Upper lobe of left lung (tissue), 6 donors: ENCODE measurements around the gene CDK6. TPM values are rescaled to one million over a fixed set of nuclear protein-coding genes. Genes with fewer than 3 reads are reported as not detected.

Experiments
- ATAC-seq, 2 donors: fragments of 200-7000 bp; cut with Tn5 transposase; one replicate each; pipeline ENCODE4 v1.9.1; 2022; ENCODE audit warnings: mild to moderate bottlenecking in 2 of 2, moderate library complexity in 2 of 2; ENCODE audit not compliant: low FRiP score in 2 of 2
- DNase-seq, 2 donors: peaks; one replicate each; pipeline ENCODE4 v3.0.0-alpha.2; 2019 to 2020
- H3K27ac ChIP-seq, 4 donors: fragments of 200-600 bp; sonication (generic); one replicate each; pipeline ENCODE4 v1.5.1; 2016 to 2019
- H3K27me3 ChIP-seq, 4 donors: fragments of 200-600 bp; sonication (generic); one replicate each; pipeline ENCODE4 v1.5.1; 2017 to 2019
- H3K36me3 ChIP-seq, 4 donors: fragments of 200-600 bp; sonication (generic); one replicate each; pipeline ENCODE4 v1.5.1; 2016 to 2019
- H3K4me1 ChIP-seq, 4 donors: fragments of 200-600 bp; sonication (generic); one replicate each; pipeline ENCODE4 v1.5.1; 2018 to 2019
- H3K4me3 ChIP-seq, 4 donors: fragments of 200-600 bp; sonication (generic); one replicate each; pipeline ENCODE4 v1.5.1; 2017 to 2019; ENCODE audit warnings: mild to moderate bottlenecking in 2 of 4, moderate library complexity in 1 of 4
- H3K9me3 ChIP-seq, 4 donors: fragments of 200-600 bp; sonication (generic); one replicate each; pipeline ENCODE4 v1.5.1; 2018 to 2019
- EP300 ChIP-seq, 4 donors: sonication (generic); formaldehyde crosslinking; IDR thresholded peaks; one replicate each; pipeline ENCODE4 v1.5.1; 2017; ENCODE audit warnings: antibody characterized with exemption in 4 of 4, control low read depth in 2 of 4
- POLR2A ChIP-seq, 4 donors: fragments of 450-650 bp; IDR thresholded peaks; one replicate each; pipeline ENCODE4 v1.5.1; 2016 to 2017; ENCODE audit warnings: antibody characterized with exemption in 4 of 4, mild to moderate bottlenecking in 2 of 4
- POLR2AphosphoS5 ChIP-seq, 2 donors: sonication (generic); formaldehyde crosslinking; IDR thresholded peaks; one replicate each; pipeline ENCODE4 v1.5.1; 2017; ENCODE audit warnings: antibody characterized with exemption in 2 of 2
- WGBS, 2 donors: methylation state at CpG; one replicate each; pipeline ENCODE4 v1.1.5; 2017 to 2018; 5-methylcytosine and 5-hydroxymethylcytosine counted together
- total RNA-seq, 6 donors: library from RNA; depleted of rRNA in 4 of 6; stranded (reverse); fragments of >200 nt in 4 of 6; gene quantifications; one replicate each; pipeline versions ENCODE4 v1.1.0 to v1.2.1, GENCODE V29; 2016 to 2021
- TF ChIP-seq, protein P1 (sequence below), 6 experiments: fragments of 450-650 bp in 4 of 6; fragments of 200-600 bp in 2 of 6; sonication (generic) in 2 of 6; IDR thresholded peaks; one replicate each; pipeline ENCODE4 v1.5.1; 2016 to 2019; ENCODE audit warnings: antibody characterized with exemption in 6 of 6
- donor health status: DM: no; HTN: no; CAD: no; lungs with moderate emphysema.
- donor health status: DM: no; HTN: yes; CAD: no; lungs with severe emphysema.

CDK6 gene
- total RNA-seq, 6 donors from 2014 or later: 15.7 to 26.9 (median 19.9) TPM

DNA sequence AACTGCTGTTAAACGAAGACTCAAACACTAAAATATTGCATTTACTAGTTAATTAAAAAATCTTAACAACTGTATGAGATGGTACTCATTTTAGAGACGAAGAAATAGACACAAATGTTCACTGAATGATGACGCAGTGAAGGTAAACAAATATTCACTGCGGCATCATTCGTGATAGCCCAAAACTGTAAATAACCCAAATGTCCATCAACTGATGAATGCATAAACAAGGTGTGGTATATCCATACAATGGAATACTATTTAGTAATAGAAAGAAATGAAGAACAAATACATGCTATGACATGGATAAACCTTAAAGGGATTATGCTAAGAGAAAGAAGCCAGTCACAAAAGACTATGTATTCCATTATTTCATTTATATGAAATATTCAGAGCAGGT lies 51.4 kb downstream of the CDK6 start:
- H3K27me3 ChIP-seq: no peaks in the 10 kb centered on the region
- H3K36me3 ChIP-seq: no peaks in the 10 kb centered on the region
- DNase-seq (no peak), ATAC-seq (no peak)
- H3K4me3 ChIP-seq: no peak overlapping the region
- H3K4me1 ChIP-seq: peaks cover 8 to 27% (median 17%) of the 10 kb centered on the region in 4 donors
- H3K27ac ChIP-seq: no peak overlapping the region
- TF ChIP-seq POLR2AphosphoS5 (IDR thresholded peaks at IDR 0.05) (no peak), POLR2A (IDR thresholded peaks at IDR 0.05) (no peak), EP300 (IDR thresholded peaks at IDR 0.05) (no peak)
- TF ChIP-seq, protein P1, sequence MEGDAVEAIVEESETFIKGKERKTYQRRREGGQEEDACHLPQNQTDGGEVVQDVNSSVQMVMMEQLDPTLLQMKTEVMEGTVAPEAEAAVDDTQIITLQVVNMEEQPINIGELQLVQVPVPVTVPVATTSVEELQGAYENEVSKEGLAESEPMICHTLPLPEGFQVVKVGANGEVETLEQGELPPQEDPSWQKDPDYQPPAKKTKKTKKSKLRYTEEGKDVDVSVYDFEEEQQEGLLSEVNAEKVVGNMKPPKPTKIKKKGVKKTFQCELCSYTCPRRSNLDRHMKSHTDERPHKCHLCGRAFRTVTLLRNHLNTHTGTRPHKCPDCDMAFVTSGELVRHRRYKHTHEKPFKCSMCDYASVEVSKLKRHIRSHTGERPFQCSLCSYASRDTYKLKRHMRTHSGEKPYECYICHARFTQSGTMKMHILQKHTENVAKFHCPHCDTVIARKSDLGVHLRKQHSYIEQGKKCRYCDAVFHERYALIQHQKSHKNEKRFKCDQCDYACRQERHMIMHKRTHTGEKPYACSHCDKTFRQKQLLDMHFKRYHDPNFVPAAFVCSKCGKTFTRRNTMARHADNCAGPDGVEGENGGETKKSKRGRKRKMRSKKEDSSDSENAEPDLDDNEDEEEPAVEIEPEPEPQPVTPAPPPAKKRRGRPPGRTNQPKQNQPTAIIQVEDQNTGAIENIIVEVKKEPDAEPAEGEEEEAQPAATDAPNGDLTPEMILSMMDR (IDR thresholded peaks at IDR 0.05): no peak
- H3K9me3 ChIP-seq: peaks cover 0 to 7% (median 3%) of the 10 kb centered on the region in 4 donors
- 92 to 96% methylated on average over 5 of the region's 5 CpGs for WGBS, 2 donors

DNA sequence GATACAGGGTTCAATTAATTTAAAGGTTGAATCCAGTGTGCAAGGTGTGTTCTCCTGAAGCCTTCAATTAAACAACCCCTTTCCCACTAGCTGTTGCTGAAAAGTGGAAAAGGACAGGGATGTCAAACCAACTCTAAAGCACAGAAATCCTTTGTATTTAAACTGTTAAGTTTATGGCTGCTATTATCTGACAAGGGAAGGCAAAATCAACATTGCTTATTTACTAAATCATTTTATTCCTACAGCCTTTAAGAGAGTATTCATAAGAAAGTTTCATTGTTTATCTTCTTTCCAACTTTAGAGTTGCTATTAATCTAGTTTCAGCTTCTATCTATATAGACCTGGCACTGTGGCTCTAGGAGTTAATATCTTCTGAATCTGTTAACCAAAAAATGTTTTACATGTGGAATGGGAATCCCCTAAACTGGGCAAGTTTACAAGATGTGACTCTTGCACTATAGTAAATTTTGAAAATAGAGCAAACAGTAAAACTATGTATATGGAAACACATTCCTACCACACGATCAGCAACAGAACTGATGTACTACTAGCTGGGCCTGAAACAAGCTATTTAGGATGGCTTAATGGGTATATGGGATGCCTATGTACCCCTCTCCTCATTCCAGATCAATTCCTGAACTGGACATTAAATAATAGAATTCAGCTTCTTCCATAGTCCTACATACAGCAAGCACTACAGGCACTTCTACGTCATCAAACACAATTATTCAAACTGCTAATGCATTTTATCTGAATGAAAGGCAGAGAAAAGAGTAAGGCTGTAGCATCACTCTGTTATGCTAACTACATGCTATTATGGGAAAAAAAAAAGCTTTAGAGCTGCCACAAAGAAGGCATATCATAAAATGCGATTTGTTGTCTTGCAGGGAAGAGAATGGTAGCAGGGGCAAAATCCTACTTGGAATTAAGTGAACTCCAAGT lies 52.8 kb downstream of the CDK6 start:
- no peak for ATAC-seq
- H3K9me3 ChIP-seq: peaks cover 0 to 1% (median under 1%) of the 10 kb centered on the region in 4 donors
- H3K27ac ChIP-seq: no peak overlapping the region
- 83 to 88% methylated on average over 3 of the region's 3 CpGs for WGBS, 2 donors
- no peak for DNase-seq
- TF ChIP-seq EP300 (IDR thresholded peaks at IDR 0.05): no peak
- TF ChIP-seq POLR2AphosphoS5 (IDR thresholded peaks at IDR 0.05): no peak
- TF ChIP-seq, protein P1 (IDR thresholded peaks at IDR 0.05): no peak
- TF ChIP-seq POLR2A (IDR thresholded peaks at IDR 0.05): no peak
- H3K4me1 ChIP-seq: peaks cover 11 to 31% (median 19%) of the 10 kb centered on the region in 4 donors
- H3K4me3 ChIP-seq: no peak overlapping the region
- no peaks in the 10 kb centered on the region for H3K36me3 ChIP-seq
- H3K27me3 ChIP-seq: no peaks in the 10 kb centered on the region

DNA sequence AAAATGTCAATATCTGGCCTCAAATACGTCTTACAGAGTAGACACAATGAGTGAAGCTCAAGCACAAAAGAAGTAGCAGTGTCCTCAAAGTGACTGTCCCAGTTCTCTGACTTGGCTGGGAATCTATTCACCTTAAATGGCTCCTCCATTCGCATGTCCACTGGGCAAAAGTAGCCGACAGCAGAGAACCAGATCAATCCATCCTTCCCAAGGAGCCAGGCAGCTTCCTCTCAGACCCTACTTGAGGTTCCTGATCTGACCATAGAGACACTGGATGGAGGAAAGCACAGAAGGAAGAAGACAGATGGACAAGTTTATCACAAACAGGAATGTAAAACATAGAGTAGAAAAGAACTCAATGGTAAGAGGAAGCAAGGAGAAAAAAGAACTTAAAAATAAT lies 53.5 kb downstream of the CDK6 start:
- TF ChIP-seq EP300 (IDR thresholded peaks at IDR 0.05) (no peak), POLR2AphosphoS5 (IDR thresholded peaks at IDR 0.05) (no peak), POLR2A (IDR thresholded peaks at IDR 0.05) (no peak)
- TF ChIP-seq, protein P1 (IDR thresholded peaks at IDR 0.05): no peak
- H3K27me3 ChIP-seq: no peaks in the 10 kb centered on the region
- H3K4me1 ChIP-seq: peaks cover 11 to 31% (median 19%) of the 10 kb centered on the region in 4 donors
- H3K9me3 ChIP-seq: no peaks in the 10 kb centered on the region
- no peak overlapping the region for H3K27ac ChIP-seq
- no peaks in the 10 kb centered on the region for H3K36me3 ChIP-seq
- H3K4me3 ChIP-seq: no peak overlapping the region
- DNase-seq: no peak
- ATAC-seq: no peak
- 89 to 96% methylated on average over 3 of the region's 3 CpGs for WGBS, 2 donors

DNA sequence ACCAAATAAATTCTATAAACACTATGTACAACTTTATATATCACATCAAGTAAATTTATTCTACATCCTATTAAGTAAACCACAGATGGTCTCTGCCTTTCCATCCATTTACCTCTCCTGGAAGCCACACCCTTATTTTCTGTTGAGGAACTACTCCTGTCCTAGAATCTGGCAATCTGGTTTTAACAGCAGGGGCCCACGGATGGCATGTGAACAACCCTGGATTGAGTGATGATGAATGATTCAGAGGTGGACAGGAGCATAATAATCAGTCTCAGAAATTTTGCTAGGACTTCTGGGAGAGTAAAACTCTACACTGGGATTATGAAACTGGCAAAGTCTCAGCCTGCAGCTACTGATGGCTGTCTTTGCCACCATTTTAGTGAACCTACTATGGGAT lies 54.1 kb downstream of the CDK6 start:
- Histone ChIP-seq H3K27me3 (no peaks in the 10 kb centered on the region), H3K9me3 (no peaks in the 10 kb centered on the region), H3K4me3 (no peak overlapping the region), H3K36me3 (no peaks in the 10 kb centered on the region), H3K27ac (no peak overlapping the region), H3K4me1 (peaks cover 11 to 31% (median 19%) of the 10 kb centered on the region in 4 donors)
- WGBS, 2 donors: 30 to 43% methylated on average over 1 of the region's 1 CpG
- ATAC-seq (no peak), DNase-seq (no peak)
- no peak for TF ChIP-seq POLR2A (IDR thresholded peaks at IDR 0.05)
- TF ChIP-seq, protein P1 (IDR thresholded peaks at IDR 0.05): no peak
- TF ChIP-seq EP300 (IDR thresholded peaks at IDR 0.05): no peak
- TF ChIP-seq POLR2AphosphoS5 (IDR thresholded peaks at IDR 0.05): no peak
